ENCODE measurements around the gene AFAP1L2.

The AFAP1L2 gene

DNA sequence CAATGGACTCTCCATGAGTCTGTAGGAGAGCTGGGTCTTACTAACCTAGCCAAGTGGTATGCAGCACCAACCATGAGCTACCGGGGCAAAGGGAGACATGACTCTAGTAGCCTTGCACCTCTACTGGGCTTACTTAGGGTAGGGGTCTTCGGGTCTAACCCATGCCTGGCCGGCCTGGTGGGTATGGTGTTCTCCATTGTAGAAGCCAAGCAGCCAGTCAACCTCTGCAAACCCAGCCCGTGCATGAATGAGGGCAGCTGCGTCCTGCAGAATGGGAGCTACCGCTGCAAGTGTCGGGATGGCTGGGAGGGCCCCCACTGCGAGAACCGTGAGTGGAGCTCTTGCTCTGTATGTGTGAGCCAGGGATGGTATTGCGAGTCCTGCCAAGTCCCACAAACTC, 114.3 kb downstream of the AFAP1L2 start:
- Histone ChIP-seq H3K27me3 (replicated peaks; ENCODE audit: insufficient read depth, low read length) (no peaks in the 10 kb centered on the region), H3K36me3 (replicated peaks; ENCODE audit: insufficient read depth, low read length) (no peaks in the 10 kb centered on the region), H3K79me2 (ENCODE audit: low read length) (no peaks in the 10 kb centered on the region), H3K9me2 (replicated peaks; ENCODE audit: insufficient read depth, low read length) (no peaks in the 10 kb centered on the region), H3K4me3 (ENCODE audit: low read length) (no peak overlapping the region), H2AFZ (ENCODE audit: low read length) (no peak overlapping the region), H4K20me1 (ENCODE audit: insufficient read depth, low read length) (no peaks in the 10 kb centered on the region), H3F3A (ENCODE audit: insufficient read depth, low read length) (no peaks in the 10 kb centered on the region), H3K4me1 (ENCODE audit: low read length) (no peaks in the 10 kb centered on the region), H3K4me2 (ENCODE audit: low read depth, low read length) (no peak overlapping the region), H3K9me3 (replicated peaks; ENCODE audit: insufficient read depth, low read length) (no peaks in the 10 kb centered on the region), H3K9ac (ENCODE audit: low read length) (no peak overlapping the region), H3K27ac (ENCODE audit: low read length) (no peak overlapping the region)
- DNase-seq, result no peak
- TF ChIP-seq EZH2 (optimal IDR thresholded peaks at IDR 0.05; ENCODE audit: low read depth, low read length) (no peak), EZH2phosphoT487 (IDR thresholded peaks at IDR 0.05; ENCODE audit: low read length) (no peak), CTCF (IDR thresholded peaks at IDR 0.05; ENCODE audit: low read length) (no peak)

DNA sequence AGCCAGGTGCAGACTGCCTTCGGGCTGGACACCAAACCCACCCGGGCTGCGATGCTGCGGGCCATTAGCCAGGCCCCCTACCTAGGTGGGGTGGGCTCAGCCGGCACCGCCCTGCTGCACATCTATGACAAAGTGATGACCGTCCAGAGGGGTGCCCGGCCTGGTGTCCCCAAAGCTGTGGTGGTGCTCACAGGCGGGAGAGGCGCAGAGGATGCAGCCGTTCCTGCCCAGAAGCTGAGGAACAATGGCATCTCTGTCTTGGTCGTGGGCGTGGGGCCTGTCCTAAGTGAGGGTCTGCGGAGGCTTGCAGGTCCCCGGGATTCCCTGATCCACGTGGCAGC, 115.2 kb downstream of the AFAP1L2 start:
- Histone ChIP-seq H3F3A (ENCODE audit: insufficient read depth, low read length) (no peaks in the 10 kb centered on the region), H3K9ac (ENCODE audit: low read length) (no peak overlapping the region), H2AFZ (ENCODE audit: low read length) (no peak overlapping the region), H3K4me1 (ENCODE audit: low read length) (no peaks in the 10 kb centered on the region), H3K27me3 (replicated peaks; ENCODE audit: insufficient read depth, low read length) (no peaks in the 10 kb centered on the region), H3K9me2 (replicated peaks; ENCODE audit: insufficient read depth, low read length) (no peaks in the 10 kb centered on the region), H3K27ac (ENCODE audit: low read length) (no peak overlapping the region), H3K36me3 (replicated peaks; ENCODE audit: insufficient read depth, low read length) (no peaks in the 10 kb centered on the region), H3K79me2 (ENCODE audit: low read length) (no peaks in the 10 kb centered on the region), H3K4me2 (ENCODE audit: low read depth, low read length) (no peak overlapping the region), H3K4me3 (ENCODE audit: low read length) (no peak overlapping the region), H3K9me3 (replicated peaks; ENCODE audit: insufficient read depth, low read length) (no peaks in the 10 kb centered on the region), H4K20me1 (ENCODE audit: insufficient read depth, low read length) (no peaks in the 10 kb centered on the region)
- no peak for DNase-seq
- TF ChIP-seq CTCF (IDR thresholded peaks at IDR 0.05; ENCODE audit: low read length) (no peak), EZH2 (optimal IDR thresholded peaks at IDR 0.05; ENCODE audit: low read depth, low read length) (no peak)

GRCh38 chr10:114288424-114289095, 115.7 kb downstream of the AFAP1L2 start:
- Histone ChIP-seq H3K27me3 (replicated peaks; ENCODE audit: insufficient read depth, low read length) (no peaks in the 10 kb centered on the region), H2AFZ (ENCODE audit: low read length) (no peak overlapping the region), H3K9ac (ENCODE audit: low read length) (no peak overlapping the region), H3F3A (ENCODE audit: insufficient read depth, low read length) (no peaks in the 10 kb centered on the region), H3K27ac (ENCODE audit: low read length) (no peak overlapping the region), H3K4me2 (ENCODE audit: low read depth, low read length) (no peak overlapping the region), H3K9me2 (replicated peaks; ENCODE audit: insufficient read depth, low read length) (no peaks in the 10 kb centered on the region), H4K20me1 (ENCODE audit: insufficient read depth, low read length) (no peaks in the 10 kb centered on the region), H3K4me1 (ENCODE audit: low read length) (no peaks in the 10 kb centered on the region), H3K9me3 (replicated peaks; ENCODE audit: insufficient read depth, low read length) (no peaks in the 10 kb centered on the region), H3K79me2 (ENCODE audit: low read length) (no peaks in the 10 kb centered on the region), H3K4me3 (ENCODE audit: low read length) (no peak overlapping the region), H3K36me3 (replicated peaks; ENCODE audit: insufficient read depth, low read length) (no peaks in the 10 kb centered on the region)
- no peak for DNase-seq
- TF ChIP-seq EZH2phosphoT487 (IDR thresholded peaks at IDR 0.05; ENCODE audit: low read length), result no peak
- no peak for TF ChIP-seq CTCF (IDR thresholded peaks at IDR 0.05; ENCODE audit: low read length)
- no peak for TF ChIP-seq EZH2 (optimal IDR thresholded peaks at IDR 0.05; ENCODE audit: low read depth, low read length)
